ENCODE measurements around the gene ADGRG1. TPM values are rescaled to one million over a fixed set of nuclear protein-coding genes. Genes with fewer than 3 reads are reported as not detected.

ADGRG1 gene
- total and polyA plus RNA-seq, 2 donors (not counting 1 experiment from before 2014, with no cell fraction given), result 1.6 to 1.8 TPM

- H3K36me3 ChIP-seq (ENCODE audit: control insufficient read depth, insufficient read depth, low read length), result no peaks in the 10 kb centered on the region
- H2AFZ ChIP-seq (ENCODE audit: low read length), result no peak overlapping the region
- no peaks in the 10 kb centered on the region for H3K27me3 ChIP-seq (ENCODE audit: control insufficient read depth, insufficient read depth, low read length)
- no peak overlapping the region for H3K27ac ChIP-seq (ENCODE audit: insufficient read depth, low read length)
- no peak overlapping the region for H3K9ac ChIP-seq (ENCODE audit: insufficient read depth, low read length)
- no peak overlapping the region for H3K4me3 ChIP-seq (replicated peaks in 1 of 4; ENCODE audit: control extremely low read depth in 1 of 4, insufficient read depth in 1 of 4, low read depth in 3 of 4, low read length in 4 of 4)
- H3K4me2 ChIP-seq (ENCODE audit: extremely low read depth, insufficient read depth, low read length), result no peak overlapping the region
- DNase-seq (ENCODE audit: low read depth in 2 of 2), result no peak
- TF ChIP-seq CTCF (conservative IDR thresholded peaks at IDR 0.05 in 1 of 2, IDR thresholded peaks at IDR 0.05 in 1 of 2; ENCODE audit: low read depth in 1 of 2, low read length in 2 of 2) (no peak), EZH2 (IDR thresholded peaks at IDR 0.05; ENCODE audit: low read length, missing control alignments) (no peak)
- no peaks in the 10 kb centered on the region for H3K9me3 ChIP-seq (ENCODE audit: control insufficient read depth, insufficient read depth, low read depth, low read length)
- H3K79me2 ChIP-seq (ENCODE audit: control insufficient read depth, insufficient read depth, low read length), result no peaks in the 10 kb centered on the region
- H3K4me1 ChIP-seq (ENCODE audit: control insufficient read depth, extremely low read depth, insufficient read depth, low read length), result peaks cover 3% of the 10 kb centered on the region
- H4K20me1 ChIP-seq (ENCODE audit: control insufficient read depth, extremely low read depth, insufficient read depth, low read length), result no peaks in the 10 kb centered on the region
These were observed 8.7 kb upstream of the ADGRG1 start for GRCh38 chr16:57619606-57620334.

GRCh38 chr16:57620335-57621231 lies 7.8 kb upstream of the ADGRG1 start:
- no peak for TF ChIP-seq EZH2 (IDR thresholded peaks at IDR 0.05; ENCODE audit: low read length, missing control alignments)
- TF ChIP-seq CTCF (conservative IDR thresholded peaks at IDR 0.05 in 1 of 2, IDR thresholded peaks at IDR 0.05 in 1 of 2; ENCODE audit: low read depth in 1 of 2, low read length in 2 of 2), result no peak
- Histone ChIP-seq H3K79me2 (ENCODE audit: control insufficient read depth, insufficient read depth, low read length) (no peaks in the 10 kb centered on the region), H3K4me2 (ENCODE audit: extremely low read depth, insufficient read depth, low read length) (no peak overlapping the region), H3K4me1 (ENCODE audit: control insufficient read depth, extremely low read depth, insufficient read depth, low read length) (peaks cover 3% of the 10 kb centered on the region), H3K9me3 (ENCODE audit: control insufficient read depth, insufficient read depth, low read depth, low read length) (no peaks in the 10 kb centered on the region), H4K20me1 (ENCODE audit: control insufficient read depth, extremely low read depth, insufficient read depth, low read length) (no peaks in the 10 kb centered on the region), H3K36me3 (ENCODE audit: control insufficient read depth, insufficient read depth, low read length) (no peaks in the 10 kb centered on the region), H2AFZ (ENCODE audit: low read length) (no peak overlapping the region), H3K9ac (ENCODE audit: insufficient read depth, low read length) (no peak overlapping the region), H3K27me3 (ENCODE audit: control insufficient read depth, insufficient read depth, low read length) (no peaks in the 10 kb centered on the region), H3K27ac (ENCODE audit: insufficient read depth, low read length) (no peak overlapping the region), H3K4me3 (replicated peaks in 1 of 4; ENCODE audit: control extremely low read depth in 1 of 4, insufficient read depth in 1 of 4, low read depth in 3 of 4, low read length in 4 of 4) (no peak overlapping the region)
- no peak for DNase-seq (ENCODE audit: low read depth in 2 of 2)

GRCh38 chr16:57621521-57622271 lies 6.7 kb upstream of the ADGRG1 start:
- Histone ChIP-seq H3K79me2 (ENCODE audit: control insufficient read depth, insufficient read depth, low read length) (no peaks in the 10 kb centered on the region), H3K27me3 (ENCODE audit: control insufficient read depth, insufficient read depth, low read length) (no peaks in the 10 kb centered on the region), H3K4me3 (replicated peaks in 1 of 4; ENCODE audit: control extremely low read depth in 1 of 4, insufficient read depth in 1 of 4, low read depth in 3 of 4, low read length in 4 of 4) (no peak overlapping the region), H3K4me1 (ENCODE audit: control insufficient read depth, extremely low read depth, insufficient read depth, low read length) (peaks cover 3% of the 10 kb centered on the region), H3K36me3 (ENCODE audit: control insufficient read depth, insufficient read depth, low read length) (no peaks in the 10 kb centered on the region), H3K9ac (ENCODE audit: insufficient read depth, low read length) (no peak overlapping the region), H2AFZ (ENCODE audit: low read length) (no peak overlapping the region), H4K20me1 (ENCODE audit: control insufficient read depth, extremely low read depth, insufficient read depth, low read length) (no peaks in the 10 kb centered on the region), H3K9me3 (ENCODE audit: control insufficient read depth, insufficient read depth, low read depth, low read length) (no peaks in the 10 kb centered on the region), H3K4me2 (ENCODE audit: extremely low read depth, insufficient read depth, low read length) (no peak overlapping the region), H3K27ac (ENCODE audit: insufficient read depth, low read length) (no peak overlapping the region)
- TF ChIP-seq CTCF (conservative IDR thresholded peaks at IDR 0.05 in 1 of 2, IDR thresholded peaks at IDR 0.05 in 1 of 2; ENCODE audit: low read depth in 1 of 2, low read length in 2 of 2) (no peak), EZH2 (IDR thresholded peaks at IDR 0.05; ENCODE audit: low read length, missing control alignments) (no peak)
- no peak for DNase-seq (ENCODE audit: low read depth in 2 of 2)
